OCI-LY7 (cell line): Measurements from ENCODE around the gene KCNJ9. TPM values are rescaled to one million over a fixed set of nuclear protein-coding genes. Genes with fewer than 3 reads are reported as not detected.

Experiments used
- BruUV-seq: library from RNA; stranded (reverse); fragments of 400-500 nt; replicated peaks from 2 replicates; lab custom pipeline; 2021; lab: Mats Ljungman, UMichigan
- CTCF ChIA-PET: fragments of 300-600 bp; sonication (Branson Sonifier 250); formaldehyde crosslinking; loops from one replicate; lab custom pipeline; 2022; ENCODE audit warnings: antibody characterized with exemption; ENCODE audit not compliant: unreplicated experiment; lab: Charles Lee
- POLR2A ChIA-PET: fragments of 300-600 bp; sonication (Branson Sonifier 250); formaldehyde crosslinking; loops from one replicate; lab custom pipeline; 2022; ENCODE audit warnings: antibody characterized with exemption; lab: Charles Lee
- DNase-seq: peaks from one replicate; pipeline ENCODE4 v3.0.0-alpha.2; 2015; ENCODE audit warnings: low spot score
- H2AFZ ChIP-seq: fragments of 200-600 bp; sonication (generic), shearing (Covaris generic); 2 replicates; pipeline ENCODE4 v1.6.1; 2014; ENCODE audit warnings: mild to moderate bottlenecking, antibody characterized with exemption, low read length, moderate library complexity
- H3K27ac ChIP-seq: fragments of 200-600 bp; sonication (generic); 2 replicates; pipeline ENCODE4 v1.5.1; 2014; ENCODE audit warnings: mixed run types, low read depth, mild to moderate bottlenecking, moderate library complexity, low read length, inconsistent platforms; ENCODE audit not compliant: poor library complexity, severe bottlenecking
- H3K36me3 ChIP-seq: fragments of 200-600 bp; sonication (generic); 2 replicates; pipeline ENCODE4 v1.6.1; 2014; ENCODE audit warnings: mild to moderate bottlenecking, antibody characterized with exemption, low read length, moderate library complexity, mixed read lengths; ENCODE audit not compliant: insufficient read depth
- H3K4me1 ChIP-seq: fragments of 200-600 bp; sonication (generic); 2 replicates; pipeline ENCODE4 v1.5.1; 2014; ENCODE audit warnings: mild to moderate bottlenecking, low read length; ENCODE audit not compliant: insufficient read depth, poor library complexity, severe bottlenecking
- H3K4me2 ChIP-seq: fragments of 200-600 bp; sonication (generic); 2 replicates; pipeline ENCODE4 v1.6.1; 2014; ENCODE audit warnings: mild to moderate bottlenecking, low read length
- H3K4me3 ChIP-seq: fragments of 200-600 bp; sonication (generic); 2 replicates; pipeline ENCODE4 v1.5.1; 2014; ENCODE audit warnings: mild to moderate bottlenecking, low read depth, low read length; ENCODE audit not compliant: poor library complexity, severe bottlenecking
- H3K79me2 ChIP-seq: fragments of 200-600 bp; sonication (generic); 2 replicates; pipeline ENCODE4 v1.6.1; 2016; ENCODE audit warnings: low read depth, mild to moderate bottlenecking, low read length, moderate library complexity, mixed read lengths; ENCODE audit not compliant: insufficient read depth
- H3K9me2 ChIP-seq: fragments of 200-600 bp; sonication (generic); 2 replicates; pipeline ENCODE4 v1.6.1; 2016; ENCODE audit warnings: mild to moderate bottlenecking, low read length, mixed read lengths; ENCODE audit not compliant: insufficient read depth
- H3K9me3 ChIP-seq: fragments of 200-600 bp; sonication (generic); 2 replicates; pipeline ENCODE4 v1.6.1; 2014; ENCODE audit warnings: mild to moderate bottlenecking, mixed run types, low read length, mixed read lengths
- H4K20me1 ChIP-seq: fragments of 200-600 bp; sonication (generic); 2 replicates; pipeline ENCODE4 v1.6.1; 2014; ENCODE audit warnings: mild to moderate bottlenecking, antibody characterized with exemption, low read length, moderate library complexity, mixed read lengths; ENCODE audit not compliant: insufficient read depth
- EZH2phosphoT487 ChIP-seq: fragments of 200-600 bp; sonication (generic); IDR thresholded peaks from 2 replicates; pipeline ENCODE4 v1.6.1; 2018; ENCODE audit warnings: low read depth, borderline replicate concordance, mild to moderate bottlenecking, mixed run types, antibody characterized with exemption, low read length, moderate library complexity, mixed read lengths
- intact Hi-C: fragments of 100-400 bp; cut with micrococcal nuclease; formaldehyde crosslinking; loops from one replicate; pipeline ENCODE4 v1.10.0; 2022; ENCODE audit not compliant: unreplicated experiment
- total RNA-seq, 2 experiments: library from RNA; depleted of rRNA in 1 of 2; stranded (reverse); fragments of >200 nt in 1 of 2; shearing (Covaris generic) in 1 of 2; gene quantifications; 2 replicates each; pipeline ENCODE4 v1.2.3, GENCODE V29; 2014 to 2022
- TF ChIP-seq, protein P1 (sequence below): fragments of 200-600 bp; sonication (generic); conservative IDR thresholded peaks from 2 replicates; pipeline ENCODE4 v1.5.1; 2014; ENCODE audit warnings: mild to moderate bottlenecking, antibody characterized with exemption, low read length, moderate library complexity, mixed read lengths

Gene KCNJ9
- total RNA-seq, 2 experiments from 2014 or later = not detected

DNA sequence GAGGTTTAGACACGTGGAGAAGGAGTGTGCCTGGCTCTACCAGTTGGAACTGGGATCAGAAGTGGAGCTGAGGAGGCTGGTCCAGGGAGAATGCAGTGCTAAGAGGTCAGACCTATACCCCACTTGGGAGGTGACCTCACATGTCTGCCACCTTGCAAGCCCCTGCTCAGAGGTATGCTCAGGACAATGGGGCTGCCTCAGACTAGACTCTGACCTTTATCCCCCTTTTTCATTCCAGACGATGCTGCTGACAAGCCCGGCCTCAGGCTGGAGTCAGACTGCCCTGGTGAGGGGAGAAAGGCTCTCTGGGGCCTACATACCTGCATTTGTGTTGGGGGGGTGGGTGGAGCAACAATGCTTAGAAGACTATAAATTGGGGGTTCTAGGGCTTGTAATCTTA is 16.6 kb upstream of the KCNJ9 start:
- Histone ChIP-seq H3K4me1 (peaks cover 3% of the 10 kb centered on the region), H2AFZ (no peak overlapping the region), H3K9me2 (no peaks in the 10 kb centered on the region), H3K27ac (no peak overlapping the region), H4K20me1 (no peaks in the 10 kb centered on the region), H3K4me3 (no peak overlapping the region), H3K9me3 (no peaks in the 10 kb centered on the region), H3K4me2 (no peak overlapping the region), H3K36me3 (no peaks in the 10 kb centered on the region), H3K79me2 (no peaks in the 10 kb centered on the region)
- POLR2A ChIA-PET = no interaction called here
- intact Hi-C loops = no loop called here
- TF ChIP-seq EZH2phosphoT487 = no peak
- TF ChIP-seq, protein P1, sequence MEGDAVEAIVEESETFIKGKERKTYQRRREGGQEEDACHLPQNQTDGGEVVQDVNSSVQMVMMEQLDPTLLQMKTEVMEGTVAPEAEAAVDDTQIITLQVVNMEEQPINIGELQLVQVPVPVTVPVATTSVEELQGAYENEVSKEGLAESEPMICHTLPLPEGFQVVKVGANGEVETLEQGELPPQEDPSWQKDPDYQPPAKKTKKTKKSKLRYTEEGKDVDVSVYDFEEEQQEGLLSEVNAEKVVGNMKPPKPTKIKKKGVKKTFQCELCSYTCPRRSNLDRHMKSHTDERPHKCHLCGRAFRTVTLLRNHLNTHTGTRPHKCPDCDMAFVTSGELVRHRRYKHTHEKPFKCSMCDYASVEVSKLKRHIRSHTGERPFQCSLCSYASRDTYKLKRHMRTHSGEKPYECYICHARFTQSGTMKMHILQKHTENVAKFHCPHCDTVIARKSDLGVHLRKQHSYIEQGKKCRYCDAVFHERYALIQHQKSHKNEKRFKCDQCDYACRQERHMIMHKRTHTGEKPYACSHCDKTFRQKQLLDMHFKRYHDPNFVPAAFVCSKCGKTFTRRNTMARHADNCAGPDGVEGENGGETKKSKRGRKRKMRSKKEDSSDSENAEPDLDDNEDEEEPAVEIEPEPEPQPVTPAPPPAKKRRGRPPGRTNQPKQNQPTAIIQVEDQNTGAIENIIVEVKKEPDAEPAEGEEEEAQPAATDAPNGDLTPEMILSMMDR = no peak
- CTCF ChIA-PET = no interaction called here
- DNase-seq = no peak
- BruUV-seq = no TSS peak

GRCh38 chr1:160066829-160067745 is 14.3 kb upstream of the KCNJ9 start:
- Histone ChIP-seq H3K79me2 (no peaks in the 10 kb centered on the region), H3K4me3 (no peak overlapping the region), H3K36me3 (no peaks in the 10 kb centered on the region), H3K4me2 (no peak overlapping the region), H4K20me1 (no peaks in the 10 kb centered on the region), H3K4me1 (peaks cover 17% of the 10 kb centered on the region), H3K9me2 (no peaks in the 10 kb centered on the region), H2AFZ (no peak overlapping the region), H3K27ac (no peak overlapping the region), H3K9me3 (no peaks in the 10 kb centered on the region)
- intact Hi-C loops = no loop called here
- TF ChIP-seq, protein P1 = no peak
- TF ChIP-seq EZH2phosphoT487 = no peak
- no peak for DNase-seq
- CTCF ChIA-PET = interaction anchor here (0.6 to 1.4 kb wide), 2 partner anchors 14 to 57 kb away, joined by 4 to 6 read pairs; partner anchors contain the start of gene KCNJ9
- POLR2A ChIA-PET = interaction anchor here (0.6 kb wide), 1 partner anchor 68 kb away, joined by 3 read pairs; no protein-coding TSS in a partner anchor
- BruUV-seq = no TSS peak

- no peak for DNase-seq
- Histone ChIP-seq H3K4me1 (peaks cover 17% of the 10 kb centered on the region), H3K27ac (no peak overlapping the region), H3K79me2 (no peaks in the 10 kb centered on the region), H3K9me3 (no peaks in the 10 kb centered on the region), H3K4me2 (no peak overlapping the region), H3K36me3 (no peaks in the 10 kb centered on the region), H3K9me2 (no peaks in the 10 kb centered on the region), H4K20me1 (no peaks in the 10 kb centered on the region), H2AFZ (no peak overlapping the region), H3K4me3 (no peak overlapping the region)
- intact Hi-C loops = no loop called here
- TF ChIP-seq, protein P1 = no peak
- no peak for TF ChIP-seq EZH2phosphoT487
- no TSS peak for BruUV-seq
- POLR2A ChIA-PET = no interaction called here
- CTCF ChIA-PET = interaction anchor here (1.4 kb wide), 1 partner anchor 13 kb away, joined by 6 read pairs; the partner anchor contains the start of gene KCNJ9
Observed at GRCh38 chr1:160068225-160068624, 13.1 kb upstream of the KCNJ9 start.
